A673 (cell line): ENCODE results near the gene DHRS1. TPM values are rescaled to one million over a fixed set of nuclear protein-coding genes. Genes with fewer than 3 reads are reported as not detected.

ENCODE experiments used
- BruUV-seq: library from RNA; stranded (reverse); fragments of 400-500 nt; replicated peaks from 2 replicates; lab custom pipeline; 2021; lab: Mats Ljungman, UMichigan
- CTCF ChIA-PET: fragments of 300-600 bp; sonication (Branson Sonifier 250); formaldehyde crosslinking; loops from one replicate; lab custom pipeline; 2022; ENCODE audit warnings: antibody characterized with exemption; lab: Charles Lee
- POLR2A ChIA-PET: fragments of 300-600 bp; sonication (Branson Sonifier 250); formaldehyde crosslinking; loops from one replicate; lab custom pipeline; 2022; ENCODE audit warnings: antibody characterized with exemption; ENCODE audit not compliant: low non-redundant PET; lab: Charles Lee
- DNase-seq: peaks from one replicate; pipeline ENCODE4 v3.0.0-alpha.2; 2015; ENCODE audit warnings: low spot score
- H3K27ac ChIP-seq: fragments of 200-600 bp; sonication (generic); 2 replicates; pipeline ENCODE4 v1.5.1; 2016; ENCODE audit warnings: mixed run types, low read depth, mild to moderate bottlenecking, mixed read lengths, antibody characterized with exemption, low read length; ENCODE audit not compliant: poor library complexity, severe bottlenecking
- H3K27me3 ChIP-seq: fragments of 200-600 bp; sonication (generic); replicated peaks from 2 replicates; pipeline ENCODE4 v1.6.1; 2017; ENCODE audit warnings: mixed run types, low read depth, mild to moderate bottlenecking, mixed read lengths, antibody characterized with exemption, low read length; ENCODE audit not compliant: insufficient read depth, poor library complexity
- H3K36me3 ChIP-seq: fragments of 200-600 bp; sonication (generic); 2 replicates; pipeline ENCODE4 v1.6.1; 2016; ENCODE audit warnings: mixed run types, mild to moderate bottlenecking, mixed read lengths, antibody characterized with exemption, low read length; ENCODE audit not compliant: insufficient read depth, poor library complexity, severe bottlenecking
- H3K4me1 ChIP-seq: fragments of 200-600 bp; sonication (generic); 2 replicates; pipeline ENCODE4 v1.6.1; 2017; ENCODE audit warnings: mixed run types, mild to moderate bottlenecking, mixed read lengths, antibody characterized with exemption, low read length; ENCODE audit not compliant: insufficient read depth, poor library complexity, severe bottlenecking
- H3K4me3 ChIP-seq: fragments of 200-600 bp; sonication (generic); 2 replicates; pipeline ENCODE4 v1.5.1; 2016; ENCODE audit warnings: low read depth, mixed run types, mild to moderate bottlenecking, mixed read lengths, low read length; ENCODE audit not compliant: poor library complexity, severe bottlenecking
- H3K9me3 ChIP-seq: fragments of 200-600 bp; sonication (generic); 2 replicates; pipeline ENCODE4 v1.6.1; 2016; ENCODE audit warnings: mixed run types, low read depth, mild to moderate bottlenecking, mixed read lengths, antibody characterized with exemption, low read length; ENCODE audit not compliant: poor library complexity, severe bottlenecking
- EZH2 ChIP-seq: fragments of 200-600 bp; sonication (generic); IDR thresholded peaks from 2 replicates; pipeline ENCODE4 v1.6.1; 2017; ENCODE audit warnings: borderline replicate concordance, low read depth, mild to moderate bottlenecking, mixed read lengths, antibody characterized with exemption, low read length; ENCODE audit not compliant: poor library complexity, severe bottlenecking
- intact Hi-C: fragments of 100-400 bp; cut with micrococcal nuclease; formaldehyde crosslinking; loops from one replicate; pipeline ENCODE4 v1.10.0; 2022; ENCODE audit not compliant: unreplicated experiment
- total RNA-seq: library from RNA; stranded (reverse); gene quantifications from 2 replicates; pipeline ENCODE4 v1.2.3, GENCODE V29; 2021
- TF ChIP-seq, protein P1 (sequence below): fragments of 300-800, 200-600 bp; sonication (generic); conservative IDR thresholded peaks from 2 replicates; pipeline ENCODE4 v1.5.1; 2017; ENCODE audit warnings: low read depth, mild to moderate bottlenecking, antibody characterized with exemption, low read length, moderate library complexity, mixed read lengths

Gene DHRS1
- total RNA-seq, 1 experiment from 2014 or later = 13.3 TPM

DNA sequence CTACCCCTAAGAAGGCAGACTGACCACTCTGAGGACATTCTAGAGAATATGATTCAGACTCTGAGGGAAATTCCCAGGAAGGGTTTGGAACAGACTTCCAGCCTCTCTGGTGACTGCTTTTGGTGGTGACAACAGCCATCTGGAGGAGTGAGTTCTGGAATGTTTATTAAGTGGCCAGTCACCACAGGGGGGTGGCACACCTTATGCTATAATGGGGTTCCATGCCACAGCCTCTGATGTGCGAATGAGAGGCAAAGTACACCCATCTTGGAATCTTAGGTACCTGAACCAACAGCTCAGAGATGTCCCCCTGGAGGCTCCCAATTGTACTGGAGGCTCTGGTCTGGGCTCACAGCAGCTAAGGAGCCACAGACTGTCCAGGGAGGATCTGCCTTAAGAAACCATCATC is 47.7 kb downstream of the DHRS1 start:
- TF ChIP-seq, protein P1, sequence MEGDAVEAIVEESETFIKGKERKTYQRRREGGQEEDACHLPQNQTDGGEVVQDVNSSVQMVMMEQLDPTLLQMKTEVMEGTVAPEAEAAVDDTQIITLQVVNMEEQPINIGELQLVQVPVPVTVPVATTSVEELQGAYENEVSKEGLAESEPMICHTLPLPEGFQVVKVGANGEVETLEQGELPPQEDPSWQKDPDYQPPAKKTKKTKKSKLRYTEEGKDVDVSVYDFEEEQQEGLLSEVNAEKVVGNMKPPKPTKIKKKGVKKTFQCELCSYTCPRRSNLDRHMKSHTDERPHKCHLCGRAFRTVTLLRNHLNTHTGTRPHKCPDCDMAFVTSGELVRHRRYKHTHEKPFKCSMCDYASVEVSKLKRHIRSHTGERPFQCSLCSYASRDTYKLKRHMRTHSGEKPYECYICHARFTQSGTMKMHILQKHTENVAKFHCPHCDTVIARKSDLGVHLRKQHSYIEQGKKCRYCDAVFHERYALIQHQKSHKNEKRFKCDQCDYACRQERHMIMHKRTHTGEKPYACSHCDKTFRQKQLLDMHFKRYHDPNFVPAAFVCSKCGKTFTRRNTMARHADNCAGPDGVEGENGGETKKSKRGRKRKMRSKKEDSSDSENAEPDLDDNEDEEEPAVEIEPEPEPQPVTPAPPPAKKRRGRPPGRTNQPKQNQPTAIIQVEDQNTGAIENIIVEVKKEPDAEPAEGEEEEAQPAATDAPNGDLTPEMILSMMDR = no peak
- no peak for TF ChIP-seq EZH2
- no peak overlapping the region for H3K4me3 ChIP-seq
- intact Hi-C loops = no loop called here
- no peaks in the 10 kb centered on the region for H3K27me3 ChIP-seq
- no peaks in the 10 kb centered on the region for H3K4me1 ChIP-seq
- CTCF ChIA-PET = no interaction called here
- DNase-seq = no peak
- POLR2A ChIA-PET = no interaction called here
- H3K36me3 ChIP-seq = no peaks in the 10 kb centered on the region
- BruUV-seq = no TSS peak
- no peaks in the 10 kb centered on the region for H3K9me3 ChIP-seq
- H3K27ac ChIP-seq = no peak overlapping the region

DNA sequence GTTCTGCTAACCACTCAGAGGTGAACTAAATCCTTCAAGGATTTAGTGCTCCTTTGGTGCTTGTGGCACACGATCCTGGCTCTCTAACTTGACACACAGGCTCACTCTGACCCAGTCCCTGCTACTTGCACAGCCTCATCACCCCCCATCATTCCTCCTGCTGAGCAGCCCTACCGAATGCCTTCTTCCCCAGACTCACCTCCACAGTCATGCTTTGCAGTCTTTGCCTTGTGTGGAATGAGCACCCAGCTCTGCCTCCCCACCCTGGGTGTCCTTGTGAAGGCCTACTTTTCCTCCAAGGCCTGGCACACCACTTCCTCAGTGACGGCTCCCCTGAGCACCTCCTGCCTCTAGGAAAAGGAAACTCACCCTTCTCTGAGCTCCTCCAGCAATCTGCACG is 49.2 kb downstream of the DHRS1 start:
- Histone ChIP-seq H3K36me3 (no peaks in the 10 kb centered on the region), H3K4me1 (no peaks in the 10 kb centered on the region), H3K4me3 (no peak overlapping the region), H3K9me3 (no peaks in the 10 kb centered on the region), H3K27me3 (no peaks in the 10 kb centered on the region), H3K27ac (no peak overlapping the region)
- ChIA-PET CTCF (interaction anchor here (1.2 kb wide), 1 partner anchor 46 kb away, joined by 4 read pairs; no protein-coding TSS in a partner anchor), POLR2A (no interaction called here)
- no TSS peak for BruUV-seq
- intact Hi-C loops = no loop called here
- TF ChIP-seq EZH2 = no peak
- TF ChIP-seq, protein P1 = no peak
- no peak for DNase-seq

DNA sequence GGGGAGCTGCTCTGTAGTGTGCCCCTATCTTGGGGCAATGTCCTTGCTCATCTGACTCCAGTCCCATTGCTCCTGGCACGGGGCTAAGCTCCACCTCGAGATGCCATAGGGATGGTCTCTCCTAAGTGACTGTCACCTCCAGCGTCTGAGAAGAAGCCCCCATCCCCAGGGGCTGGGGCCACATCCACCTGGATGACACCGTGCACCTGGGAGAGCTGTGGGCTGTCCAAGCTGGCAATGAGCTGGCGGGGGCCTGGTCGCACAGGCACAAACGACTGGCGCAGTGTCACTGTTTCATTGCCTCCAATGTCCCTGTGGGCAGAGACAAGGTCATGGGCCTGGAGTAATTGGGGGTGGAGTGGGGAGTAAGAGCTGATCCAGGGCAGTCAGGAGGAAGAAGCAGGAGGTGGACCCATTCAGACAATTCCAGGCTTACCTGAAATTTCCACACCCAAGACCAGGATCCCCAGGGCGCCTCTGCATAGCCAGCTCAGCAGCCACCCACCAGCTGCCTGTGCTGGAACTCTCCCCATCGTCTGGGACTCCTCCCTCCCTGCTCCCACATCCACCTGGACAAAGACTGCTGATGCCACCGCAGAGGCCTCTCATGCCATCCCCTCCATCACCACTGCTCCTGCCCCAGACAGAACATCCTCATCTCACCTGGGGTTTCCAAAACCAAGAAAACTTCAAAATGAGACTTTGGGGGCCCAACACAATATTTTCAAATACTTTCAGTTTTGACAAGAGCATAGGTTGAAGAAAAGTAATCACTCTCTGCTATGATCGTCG is 50.2 kb downstream of the DHRS1 start:
- intact Hi-C loops = no loop called here
- ChIA-PET CTCF (no interaction called here), POLR2A (no interaction called here)
- Histone ChIP-seq H3K27ac (no peak overlapping the region), H3K4me3 (no peak overlapping the region), H3K27me3 (no peaks in the 10 kb centered on the region), H3K36me3 (no peaks in the 10 kb centered on the region), H3K9me3 (no peaks in the 10 kb centered on the region), H3K4me1 (no peaks in the 10 kb centered on the region)
- TF ChIP-seq, protein P1 = no peak
- TF ChIP-seq EZH2 = no peak
- no TSS peak for BruUV-seq
- DNase-seq = no peak
